Hepatocyte (in vitro differentiated cells): ENCODE results near the gene PARP6. TPM values are rescaled to one million over a fixed set of nuclear protein-coding genes. Genes with fewer than 3 reads are reported as not detected.

ENCODE experiments used
- DNase-seq: peaks from one replicate; pipeline ENCODE4 v3.0.0-alpha.2; 2016; ENCODE audit warnings: low spot score
- H2AFZ ChIP-seq: fragments of 200-600 bp; sonication (generic); 2 replicates; pipeline ENCODE4 v1.6.0; 2016; ENCODE audit warnings: antibody characterized with exemption, mild to moderate bottlenecking
- H3K27ac ChIP-seq: fragments of 200-600 bp; sonication (generic); 2 replicates; pipeline ENCODE4 v1.5.1; 2016; ENCODE audit warnings: mild to moderate bottlenecking
- H3K27me3 ChIP-seq: fragments of 200-600 bp; sonication (generic); 2 replicates; pipeline ENCODE4 v1.6.1; 2016
- H3K36me3 ChIP-seq: fragments of 200-600 bp; sonication (generic); replicated peaks from 2 replicates; pipeline ENCODE4 v1.5.1; 2016; ENCODE audit warnings: low read depth; ENCODE audit not compliant: insufficient read depth
- H3K4me1 ChIP-seq: fragments of 200-600 bp; sonication (generic); 2 replicates; pipeline ENCODE4 v1.5.1; 2016; ENCODE audit warnings: mild to moderate bottlenecking, moderate library complexity; ENCODE audit not compliant: insufficient read depth
- H3K4me2 ChIP-seq: fragments of 200-600 bp; sonication (generic); 2 replicates; pipeline ENCODE4 v1.6.0; 2016
- H3K4me3 ChIP-seq: fragments of 200-600 bp; sonication (generic); 2 replicates; pipeline ENCODE4 v1.5.1; 2016; ENCODE audit warnings: mild to moderate bottlenecking
- H3K79me2 ChIP-seq: fragments of 200-600 bp; sonication (generic); 2 replicates; pipeline ENCODE4 v1.6.0; 2017; ENCODE audit warnings: mild to moderate bottlenecking
- H3K9me2 ChIP-seq: fragments of 200-600 bp; sonication (generic); replicated peaks from 2 replicates; pipeline ENCODE4 v1.6.0; 2017; ENCODE audit warnings: mild to moderate bottlenecking; ENCODE audit not compliant: insufficient read depth
- H3K9me3 ChIP-seq: fragments of 200-600 bp; sonication (generic); 2 replicates; pipeline ENCODE4 v1.5.1; 2016; ENCODE audit warnings: low read depth, mild to moderate bottlenecking
- H4K20me1 ChIP-seq: fragments of 200-600 bp; sonication (generic); 2 replicates; pipeline ENCODE4 v1.6.0; 2016; ENCODE audit warnings: mild to moderate bottlenecking; ENCODE audit not compliant: insufficient read depth, poor library complexity, severe bottlenecking
- CTCF ChIP-seq: fragments of 200-600 bp; sonication (generic); IDR thresholded peaks from 2 replicates; pipeline ENCODE4 v1.5.1; 2016; ENCODE audit warnings: antibody characterized with exemption, mild to moderate bottlenecking; ENCODE audit not compliant: poor library complexity
- EZH2 ChIP-seq: fragments of 200-600 bp; sonication (generic); IDR thresholded peaks from 2 replicates; pipeline ENCODE4 v1.6.1; 2016; ENCODE audit warnings: antibody characterized with exemption, mild to moderate bottlenecking, borderline replicate concordance
- EZH2phosphoT487 ChIP-seq: fragments of 200-600 bp; sonication (generic); IDR thresholded peaks from one replicate; pipeline ENCODE4 v1.6.1; 2018; ENCODE audit warnings: antibody characterized with exemption, mild to moderate bottlenecking, low read depth, moderate library complexity; ENCODE audit not compliant: unreplicated experiment, severe bottlenecking
- WGBS: methylation state at CpG from one replicate; pipeline ENCODE4 v1.1.6; 2016; ENCODE audit warnings: low lambda C conversion rate; ENCODE audit errors: missing lambda C conversion rate; 5-methylcytosine and 5-hydroxymethylcytosine counted together
- polyA plus RNA-seq: library from polyadenylated mRNA; unstranded; fragments of >200 nt; fragmentation: Nextera tagmentation; extraction: Ambion mirVana; gene quantifications from 2 replicates; pipeline ENCODE4 v1.2.1, GENCODE V29; 2016
- total RNA-seq: library from RNA; depleted of rRNA; stranded (reverse); fragments of >200 nt; gene quantifications from 2 replicates; pipeline ENCODE4 v1.2.3, GENCODE V29; 2014

PARP6 gene
- total and polyA plus RNA-seq, 2 experiments from 2014 or later, result 57.1 to 61.4 TPM

- H4K20me1 ChIP-seq, result no peaks in the 10 kb centered on the region
- H3K9me3 ChIP-seq, result no peaks in the 10 kb centered on the region
- TF ChIP-seq CTCF, result no peak
- no peak for TF ChIP-seq EZH2phosphoT487
- TF ChIP-seq EZH2, result no peak
- H2AFZ ChIP-seq, result no peak overlapping the region
- no peak for DNase-seq
- H3K27me3 ChIP-seq, result no peaks in the 10 kb centered on the region
- WGBS, result 98% methylated on average over 6 of the region's 6 CpGs
- no peak overlapping the region for H3K4me3 ChIP-seq
- no peaks in the 10 kb centered on the region for H3K36me3 ChIP-seq
- H3K9me2 ChIP-seq, result no peaks in the 10 kb centered on the region
- H3K27ac ChIP-seq, result no peak overlapping the region
- peaks cover 13% of the 10 kb centered on the region for H3K79me2 ChIP-seq
- H3K4me1 ChIP-seq, result peaks cover 20% of the 10 kb centered on the region
- no peak overlapping the region for H3K4me2 ChIP-seq
Measured at GRCh38 chr15:72233769-72234168, 38.6 kb downstream of the PARP6 start.

GRCh38 chr15:72231833-72232478 lies 40.4 kb downstream of the PARP6 start:
- no peaks in the 10 kb centered on the region for H3K36me3 ChIP-seq
- peak overlapping the region; percentile 79 for H2AFZ ChIP-seq
- 11% methylated on average over 16 of the region's 16 CpGs for WGBS
- H3K4me2 ChIP-seq, result peak overlapping the region; percentile 86
- H3K9me2 ChIP-seq, result no peaks in the 10 kb centered on the region
- peak overlapping the region; percentile 95 for H3K27ac ChIP-seq
- peaks cover 29% of the 10 kb centered on the region for H3K4me1 ChIP-seq
- TF ChIP-seq EZH2, result no peak
- TF ChIP-seq CTCF, result no peak
- no peak for TF ChIP-seq EZH2phosphoT487
- H3K27me3 ChIP-seq, result no peaks in the 10 kb centered on the region
- peaks cover 31% of the 10 kb centered on the region for H3K79me2 ChIP-seq
- H3K9me3 ChIP-seq, result no peaks in the 10 kb centered on the region
- peak overlapping the region; percentile 76 for H3K4me3 ChIP-seq
- DNase-seq, result peak; percentile 68
- H4K20me1 ChIP-seq, result no peaks in the 10 kb centered on the region

GRCh38 chr15:72231066-72231832 lies 41.1 kb downstream of the PARP6 start, which contains the start of gene PKM:
TSS of gene PKM (minus strand) at chr15:72231190. CDS start at chr15:72219097, 12,093 bp downstream.
- Histone ChIP-seq H3K27me3 (no peaks in the 10 kb centered on the region), H4K20me1 (peaks cover 3% of the 10 kb centered on the region), H3K36me3 (no peaks in the 10 kb centered on the region), H3K4me1 (peaks cover 35% of the 10 kb centered on the region), H3K79me2 (peaks cover 37% of the 10 kb centered on the region), H3K27ac (peak within 1 kb of the TSS; percentile 95), H2AFZ (peak within 1 kb of the TSS; percentile 88), H3K9me3 (no peaks in the 10 kb centered on the region), H3K4me2 (peak within 1 kb of the TSS; percentile 86), H3K4me3 (peak within 1 kb of the TSS; percentile 76), H3K9me2 (no peaks in the 10 kb centered on the region)
- under 1% methylated on average over 46 of the region's 67 CpGs for WGBS
- peak; percentile 97 for DNase-seq
- no peak for TF ChIP-seq EZH2
- TF ChIP-seq CTCF, result no peak
- no peak for TF ChIP-seq EZH2phosphoT487
